ENCODE results near the gene FMNL3. TPM values are rescaled to one million over a fixed set of nuclear protein-coding genes. Genes with fewer than 3 reads are reported as not detected.

Gene FMNL3
- polyA plus RNA-seq, 10 donors, result 22.4 to 37.9 (median 26.4) TPM

GRCh38 chr12:49680075-49680474, 27.1 kb downstream of the FMNL3 start:
- DNase-seq, result no peak

GRCh38 chr12:49678711-49679110, 28.5 kb downstream of the FMNL3 start:
- DNase-seq, result no peak

GRCh38 chr12:49675137-49675536, 32.1 kb downstream of the FMNL3 start:
- peak in 1 of 3 donors; percentile 41 for DNase-seq

GRCh38 chr12:49674318-49674981, 32.8 kb downstream of the FMNL3 start:
- DNase-seq, result peak in 2 of 3 donors; percentile 47 to 82

- DNase-seq, result peak; percentile 93 to 97 (median 94)
Observed at GRCh38 chr12:49673446-49674317, 33.5 kb downstream of the FMNL3 start.

- DNase-seq, result peak in 1 of 3 donors; percentile 48
Observed at GRCh38 chr12:49672301-49673217, 34.6 kb downstream of the FMNL3 start.

- DNase-seq, result no peak
Observed at GRCh38 chr12:49671031-49671765, 36.0 kb downstream of the FMNL3 start.

- DNase-seq, result no peak
Observed at GRCh38 chr12:49669796-49670195, 37.4 kb downstream of the FMNL3 start.

- DNase-seq, result no peak
Observed at GRCh38 chr12:49667325-49668090, 39.7 kb downstream of the FMNL3 start.

GRCh38 chr12:49666176-49666575, 41.0 kb downstream of the FMNL3 start:
- DNase-seq, result no peak

GRCh38 chr12:49665384-49665783, 41.8 kb downstream of the FMNL3 start:
- DNase-seq, result no peak

GRCh38 chr12:49664591-49665239, 42.5 kb downstream of the FMNL3 start:
- no peak for DNase-seq

GRCh38 chr12:49664167-49664566, 43.0 kb downstream of the FMNL3 start:
- DNase-seq, result no peak

GRCh38 chr12:49662998-49663843, 44.0 kb downstream of the FMNL3 start:
- DNase-seq, result peak; percentile 87 to 94 (median 87)

- no peak for DNase-seq
Observed at GRCh38 chr12:49661746-49662145, 45.5 kb downstream of the FMNL3 start.

GRCh38 chr12:49661191-49661590, 46.0 kb downstream of the FMNL3 start:
- DNase-seq, result no peak

GRCh38 chr12:49659753-49660152, 47.5 kb downstream of the FMNL3 start:
- no peak for DNase-seq

- no peak for DNase-seq
Observed at GRCh38 chr12:49658276-49658675, 48.9 kb downstream of the FMNL3 start.

Data from muscle of back (tissue), 11 donors.